Renal pelvis (tissue), 12 donors: ENCODE results near the gene KNSTRN. TPM values are rescaled to one million over a fixed set of nuclear protein-coding genes. Genes with fewer than 3 reads are reported as not detected.
A peak's percentile ranks its signal among the peaks of the same experiment; 100 is the strongest.

Experiments
- DNase-seq: peaks from one replicate; pipeline ENCODE4 v3.0.0-alpha.2; 2013
- long read RNA-seq, 16 experiments: transcript quantifications; one replicate each; lab custom pipeline, GENCODE V29; 2026
- polyA plus RNA-seq, 3 donors: library from polyadenylated mRNA; unstranded; fragments of 120-200 nt; gene quantifications; one replicate each; pipeline ENCODE4 v1.2.1, GENCODE V29; 2013; ENCODE audit not compliant: insufficient read length in 3 of 3

Gene KNSTRN, protein sequence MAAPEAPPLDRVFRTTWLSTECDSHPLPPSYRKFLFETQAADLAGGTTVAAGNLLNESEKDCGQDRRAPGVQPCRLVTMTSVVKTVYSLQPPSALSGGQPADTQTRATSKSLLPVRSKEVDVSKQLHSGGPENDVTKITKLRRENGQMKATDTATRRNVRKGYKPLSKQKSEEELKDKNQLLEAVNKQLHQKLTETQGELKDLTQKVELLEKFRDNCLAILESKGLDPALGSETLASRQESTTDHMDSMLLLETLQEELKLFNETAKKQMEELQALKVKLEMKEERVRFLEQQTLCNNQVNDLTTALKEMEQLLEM
- 10 to 100 TPM; 31.4 to 33.6 (median 32.2) TPM for polyA plus RNA-seq
- long read RNA-seq, donor 1, transcript KNSTRN-201 (9 exons, 1,714 nt) = major isoform, 13 of 13 reads
- long read RNA-seq, donor 1, partial matches to known transcripts = 0 of 13 reads
- long read RNA-seq, donor 1, other reads (novel, unspliced or antisense) = 0 of 13 reads
- long read RNA-seq, donor 2, transcript KNSTRN-201 (9 exons, 1,714 nt) = major isoform, 12 of 13 reads
- long read RNA-seq, donor 2, partial matches to known transcripts = 0 of 13 reads
- long read RNA-seq, donor 2, other reads (novel, unspliced or antisense) = 0 of 13 reads
- long read RNA-seq, donor 3, transcript KNSTRN-201 (9 exons, 1,714 nt) = major isoform, 16 of 16 reads
- long read RNA-seq, donor 3, partial matches to known transcripts = 0 of 16 reads
- long read RNA-seq, donor 3, other reads (novel, unspliced or antisense) = 0 of 16 reads
- long read RNA-seq, donor 4, transcript KNSTRN-201 (9 exons, 1,714 nt) = major isoform, 16 of 19 reads
- long read RNA-seq, donor 4, partial matches to known transcripts = 0 of 19 reads
- long read RNA-seq, donor 4, other reads (novel, unspliced or antisense) = 0 of 19 reads
- long read RNA-seq, donor 5, transcript KNSTRN-201 (9 exons, 1,714 nt) = major isoform, 6 of 6 reads
- long read RNA-seq, donor 5, partial matches to known transcripts = 0 of 6 reads
- long read RNA-seq, donor 5, other reads (novel, unspliced or antisense) = 0 of 6 reads
- long read RNA-seq, donor 6, transcript KNSTRN-201 (9 exons, 1,714 nt) = major isoform, 5 of 6 reads
- long read RNA-seq, donor 6, partial matches to known transcripts = 0 of 6 reads
- long read RNA-seq, donor 6, other reads (novel, unspliced or antisense) = 0 of 6 reads
- long read RNA-seq, donor 7, transcript KNSTRN-201 (9 exons, 1,714 nt) = major isoform, 5 of 6 reads
- long read RNA-seq, donor 7, partial matches to known transcripts = 0 of 6 reads
- long read RNA-seq, donor 7, other reads (novel, unspliced or antisense) = 0 of 6 reads
- long read RNA-seq, donor 8, partial matches to known transcripts = 0 of 2 reads
- long read RNA-seq, donor 8, other reads (novel, unspliced or antisense) = 0 of 2 reads
- long read RNA-seq, donor 9, transcript KNSTRN-201 (9 exons, 1,714 nt) = major isoform, 14 of 16 reads
- long read RNA-seq, donor 9, partial matches to known transcripts = 0 of 16 reads
- long read RNA-seq, donor 9, other reads (novel, unspliced or antisense) = 0 of 16 reads
- long read RNA-seq, donor 10, transcript KNSTRN-201 (9 exons, 1,714 nt) = major isoform, 5 of 6 reads
- long read RNA-seq, donor 10, partial matches to known transcripts = 0 of 6 reads
- long read RNA-seq, donor 10, other reads (novel, unspliced or antisense) = 0 of 6 reads
- long read RNA-seq, donor 11, transcript KNSTRN-201 (9 exons, 1,714 nt) = major isoform, 7 of 8 reads
- long read RNA-seq, donor 11, partial matches to known transcripts = 0 of 8 reads
- long read RNA-seq, donor 11, other reads (novel, unspliced or antisense) = 0 of 8 reads
- long read RNA-seq, donor 12, transcript KNSTRN-201 (9 exons, 1,714 nt) = major isoform, 13 of 25 reads
- long read RNA-seq, donor 12, partial matches to known transcripts = 7 of 25 reads
- long read RNA-seq, donor 12, other reads (novel, unspliced or antisense) = 0 of 25 reads
- long read RNA-seq, donor 13, partial matches to known transcripts = 6 of 10 reads
- long read RNA-seq, donor 13, other reads (novel, unspliced or antisense) = 0 of 10 reads
- long read RNA-seq, donor 14 = 0 reads
- long read RNA-seq, donor 15 = 0 reads
- long read RNA-seq, donor 16, transcript KNSTRN-201 (9 exons, 1,714 nt) = major isoform, 15 of 24 reads
- long read RNA-seq, donor 16, partial matches to known transcripts = 7 of 24 reads
- long read RNA-seq, donor 16, other reads (novel, unspliced or antisense) = 0 of 24 reads

DNA sequence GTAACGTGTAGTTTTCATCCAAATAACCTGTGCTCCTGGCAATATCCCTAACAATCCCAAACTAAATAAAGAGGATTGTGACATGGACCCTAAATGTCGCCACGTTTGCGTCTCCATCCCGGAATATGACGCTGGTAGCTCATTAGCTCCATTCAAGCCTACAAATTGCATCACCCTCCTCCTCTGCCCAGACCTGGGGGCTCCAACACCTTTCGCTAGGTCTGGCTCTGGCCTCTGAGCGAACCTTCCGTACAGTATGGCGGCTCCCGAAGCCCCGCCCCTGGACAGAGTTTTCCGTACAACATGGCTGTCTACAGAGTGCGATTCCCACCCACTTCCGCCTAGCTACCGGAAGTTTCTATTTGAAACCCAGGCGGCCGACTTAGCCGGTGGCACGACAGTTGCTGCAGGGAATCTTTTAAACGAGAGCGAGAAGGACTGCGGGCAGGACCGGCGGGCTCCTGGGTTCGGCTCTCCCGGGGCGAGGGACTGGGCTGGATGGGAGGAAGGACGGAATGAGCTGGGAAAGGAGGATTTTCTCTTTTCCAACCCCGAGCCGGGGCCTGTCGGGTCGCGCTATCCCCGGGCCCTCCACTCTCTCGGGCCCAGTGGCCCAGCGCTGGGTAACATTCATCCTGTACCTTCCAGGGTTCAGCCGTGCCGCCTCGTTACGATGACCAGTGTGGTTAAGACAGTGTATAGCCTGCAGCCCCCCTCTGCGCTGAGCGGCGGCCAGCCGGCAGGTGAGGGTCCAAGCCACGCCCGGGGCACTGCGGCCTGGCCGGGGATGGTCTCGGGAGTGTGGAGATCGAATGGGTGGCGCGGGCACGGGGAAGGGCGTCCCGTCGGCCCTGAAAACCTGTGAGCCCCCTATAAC, at the start of gene KNSTRN:
KNSTRN (plus strand) TSS at position 142 of the 877 bp plus-strand sequence; CDS start at position 257, 115 bp downstream.
- DNase-seq = peak; percentile 94

DNA sequence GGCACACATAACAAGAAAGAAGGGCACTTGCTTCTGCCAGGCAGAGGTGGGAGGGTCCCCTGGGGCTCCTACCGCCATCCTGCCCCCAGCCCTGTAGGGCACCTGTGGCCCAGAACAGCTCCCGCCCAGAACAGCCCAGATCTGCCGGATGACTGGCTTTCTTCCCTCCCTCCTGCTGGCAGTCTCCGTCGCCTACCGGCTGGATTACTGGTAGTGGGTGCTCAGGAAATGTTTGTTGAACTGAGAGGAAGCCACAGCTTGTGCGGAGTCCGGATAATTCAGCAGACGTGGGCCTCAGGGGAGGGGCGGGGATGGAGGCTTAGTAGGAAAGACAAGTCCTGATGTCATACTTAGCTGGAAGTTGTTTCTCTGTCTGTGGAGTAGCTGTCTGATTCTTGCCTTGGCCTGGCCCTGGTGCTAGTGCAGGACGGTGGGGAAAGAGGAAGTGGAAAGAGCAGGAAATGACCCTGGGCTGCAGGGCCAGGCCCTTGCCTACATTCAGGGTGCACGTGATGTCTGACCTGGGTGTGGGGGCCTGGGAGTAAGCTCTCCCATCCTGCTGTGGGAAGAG, 48.5 kb upstream of the KNSTRN start:
- no peak for DNase-seq

DNA sequence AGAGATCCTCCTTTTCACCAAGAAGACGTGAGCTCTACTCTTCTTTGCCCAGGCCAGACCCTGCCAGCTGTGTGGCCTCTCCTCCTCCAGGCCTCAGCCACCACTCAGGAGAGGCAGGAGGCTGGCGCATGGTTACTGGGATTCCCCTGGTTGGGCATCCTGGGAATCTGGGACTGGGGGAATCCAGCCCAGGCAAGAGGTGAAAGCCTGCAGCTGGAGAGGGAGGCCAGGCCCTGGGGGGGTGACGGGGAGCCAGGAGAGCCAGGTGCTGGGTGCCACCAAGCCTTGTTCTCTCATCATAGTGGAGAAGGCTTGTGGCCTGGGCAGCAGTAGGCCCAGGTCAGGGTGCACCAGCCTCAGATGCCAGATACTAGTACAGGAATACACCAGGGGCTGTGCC, 48.0 kb upstream of the KNSTRN start:
- DNase-seq = no peak

DNA sequence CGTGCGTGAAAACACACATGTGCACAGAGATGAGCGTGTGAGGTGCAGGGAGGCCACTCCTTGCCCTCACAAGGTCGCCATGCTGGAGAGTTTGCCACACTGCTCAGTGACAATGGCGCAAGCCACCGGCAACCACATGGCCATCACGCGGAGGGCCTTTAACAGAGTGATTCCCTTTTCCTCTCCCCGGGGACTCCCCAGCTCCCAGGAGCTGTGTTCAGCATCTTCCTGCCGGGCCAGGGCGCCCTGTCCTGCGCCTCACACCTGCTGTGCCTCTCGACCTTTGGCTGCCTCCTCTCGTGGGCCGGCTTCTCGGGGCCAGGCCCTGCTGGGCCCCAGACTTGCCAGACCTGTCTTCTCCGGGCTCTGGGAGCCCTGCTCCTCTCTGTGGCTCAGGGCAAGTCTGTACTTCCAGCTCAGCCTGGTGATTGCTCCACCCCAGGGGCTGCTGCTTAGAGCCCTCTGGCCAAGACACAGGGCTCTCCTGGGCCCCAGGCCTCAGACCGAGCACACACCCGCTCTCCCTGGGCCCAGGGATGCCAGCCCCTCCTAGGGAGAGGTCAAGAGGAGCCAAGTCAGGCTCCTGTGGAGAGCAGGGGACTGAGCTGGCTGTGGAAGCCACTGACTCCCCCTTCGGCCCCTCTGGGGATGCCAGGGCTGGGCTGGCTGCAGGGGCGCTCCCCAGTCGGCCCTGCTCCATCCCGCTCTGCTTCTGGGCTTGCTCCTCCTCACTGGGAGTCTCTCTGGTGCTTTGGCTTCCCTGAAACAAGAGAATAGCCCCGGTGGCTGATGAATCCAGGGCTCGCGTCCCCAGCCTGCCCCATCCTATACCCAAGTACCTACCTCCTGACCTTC, 47.4 kb upstream of the KNSTRN start:
- DNase-seq = no peak

DNA sequence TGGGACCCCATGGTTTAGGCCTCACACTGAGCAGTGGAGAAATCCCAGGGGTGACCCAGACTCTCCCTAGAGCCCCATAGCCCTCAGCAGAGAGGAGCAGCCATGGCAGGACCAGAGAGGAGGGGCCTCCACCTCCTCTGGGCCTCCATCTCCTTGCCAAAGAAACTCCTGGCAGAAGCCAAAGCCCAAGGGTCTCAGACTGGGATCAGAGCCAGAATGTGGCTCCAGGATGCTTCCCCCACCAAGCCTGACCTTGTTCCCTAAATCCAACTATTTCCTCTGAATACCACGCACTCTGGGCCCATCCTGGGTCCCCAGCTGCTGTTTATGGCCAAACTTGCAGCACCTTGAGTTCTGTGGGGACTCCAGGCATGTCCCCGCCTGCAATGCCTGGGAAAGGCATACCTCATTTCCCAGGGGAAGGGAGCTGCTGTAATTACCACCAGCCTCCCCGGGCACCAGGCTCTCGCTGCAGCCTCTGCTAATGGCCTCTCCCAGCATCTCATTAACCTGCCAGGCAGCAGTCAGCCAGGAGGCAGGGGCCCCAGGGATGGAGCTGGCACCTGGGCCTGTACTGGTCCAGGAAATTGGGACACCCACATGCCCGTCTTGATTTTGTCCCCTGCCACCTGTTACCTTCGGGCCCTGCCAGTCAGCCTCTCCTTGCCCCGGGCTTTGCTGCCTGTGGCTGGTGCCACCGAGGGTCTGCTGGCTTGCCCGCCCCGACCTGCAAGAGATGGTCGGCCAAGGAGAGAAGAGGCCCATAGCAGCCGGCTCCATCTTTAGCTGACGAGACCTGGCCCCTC, 46.4 kb upstream of the KNSTRN start:
- DNase-seq = no peak

DNA sequence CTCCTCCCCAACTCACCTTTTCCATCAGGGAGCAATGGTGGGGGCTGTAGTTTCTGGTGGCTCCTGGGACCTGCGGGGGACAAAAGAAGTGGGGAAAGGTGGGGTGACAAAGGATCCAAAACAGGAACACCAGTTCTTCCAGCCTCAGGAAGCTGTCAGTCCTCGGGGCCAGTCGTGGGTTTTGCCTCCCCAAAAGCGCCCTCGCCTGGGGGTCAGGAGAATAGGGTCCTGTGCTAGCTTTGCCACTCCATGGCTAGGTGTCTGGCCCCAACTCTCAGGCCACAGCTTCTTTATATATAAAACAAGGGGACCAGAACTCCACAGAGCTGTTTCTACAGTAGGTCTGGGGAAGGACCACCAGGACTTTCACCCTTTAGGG, 45.8 kb upstream of the KNSTRN start:
- DNase-seq = no peak

DNA sequence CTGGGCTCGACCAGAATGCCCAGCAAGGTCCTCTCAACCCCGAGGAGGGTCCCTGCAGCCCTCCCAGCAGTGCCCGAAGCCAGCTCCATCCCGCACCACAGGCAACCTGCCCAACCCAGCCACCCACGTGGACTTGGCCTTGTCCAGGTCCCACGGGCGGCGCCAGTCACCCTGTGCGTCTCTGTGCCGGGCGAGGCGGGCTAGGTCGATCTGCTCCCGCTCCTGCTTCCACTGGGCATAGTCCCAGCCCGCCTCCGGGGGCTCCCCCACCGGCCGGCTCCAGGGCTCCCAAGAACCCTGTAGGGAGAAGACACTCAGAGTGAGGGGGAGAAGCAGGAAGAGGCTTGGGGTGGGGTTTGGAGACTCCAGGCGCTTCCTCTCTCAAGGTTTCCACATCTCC, 44.9 kb upstream of the KNSTRN start:
- no peak for DNase-seq

DNA sequence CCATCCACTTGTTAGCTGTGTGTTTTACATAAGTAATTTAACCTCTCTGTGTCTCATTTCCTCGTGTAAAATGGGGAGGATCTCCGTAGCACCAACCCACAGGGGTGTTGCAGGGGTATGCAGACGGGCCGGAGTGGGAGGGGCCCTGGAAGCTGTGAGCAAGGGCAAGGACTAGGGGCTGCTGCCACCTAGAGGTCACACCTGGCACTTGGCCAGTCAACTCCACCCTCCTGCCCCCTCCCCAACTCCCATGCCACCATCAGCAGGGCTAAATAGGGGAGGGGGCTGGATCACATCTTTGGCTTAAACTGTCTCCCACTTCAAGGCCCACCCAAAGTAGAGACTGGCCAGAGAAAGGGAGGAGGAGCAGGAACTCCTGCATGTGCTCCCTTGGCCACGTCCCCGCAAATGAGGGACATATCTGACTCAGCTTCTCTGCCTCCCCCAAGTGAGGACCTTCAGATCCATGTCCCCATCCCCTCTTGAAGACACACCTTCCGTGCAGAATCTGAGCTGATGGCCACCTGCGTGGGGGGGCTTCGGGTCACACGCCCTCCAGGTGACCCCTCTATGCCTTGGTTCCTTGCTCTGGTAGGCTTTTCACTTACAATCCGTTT, 44.4 kb upstream of the KNSTRN start:
- DNase-seq = no peak

DNA sequence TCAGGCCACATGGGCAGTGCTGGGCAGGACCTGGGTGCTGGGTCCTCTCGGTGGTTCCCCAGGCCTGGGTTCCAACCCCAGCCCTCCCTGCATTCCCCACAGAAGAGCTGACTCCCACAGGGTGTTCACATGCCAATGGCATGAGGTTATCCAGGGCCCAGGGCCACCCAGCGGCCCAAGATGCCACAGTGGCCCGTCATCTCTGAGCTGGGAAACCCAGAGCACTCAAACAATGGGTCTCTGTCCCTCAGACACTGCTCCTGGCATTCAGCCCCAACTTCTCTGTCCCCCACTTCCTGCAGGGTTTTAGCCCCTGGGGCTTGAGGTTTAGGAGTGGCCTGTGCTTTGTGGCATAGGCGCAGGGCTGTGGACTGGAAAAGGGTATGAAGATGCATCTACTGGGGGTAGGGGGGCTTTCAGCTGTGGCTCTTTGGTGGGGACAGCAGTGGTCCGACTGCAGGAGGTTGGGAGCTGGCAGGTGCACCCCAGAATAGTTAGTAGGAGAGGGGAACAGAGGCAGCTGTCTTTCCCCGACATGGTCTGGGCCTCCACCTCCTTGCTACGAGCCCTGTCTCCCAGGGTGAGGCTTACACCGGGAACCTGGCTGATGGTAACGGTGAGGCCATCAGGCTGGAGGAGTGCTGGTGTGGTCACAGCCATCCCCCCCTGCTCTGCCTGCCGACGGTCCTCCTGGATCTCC, 43.5 kb upstream of the KNSTRN start:
- DNase-seq = no peak

DNA sequence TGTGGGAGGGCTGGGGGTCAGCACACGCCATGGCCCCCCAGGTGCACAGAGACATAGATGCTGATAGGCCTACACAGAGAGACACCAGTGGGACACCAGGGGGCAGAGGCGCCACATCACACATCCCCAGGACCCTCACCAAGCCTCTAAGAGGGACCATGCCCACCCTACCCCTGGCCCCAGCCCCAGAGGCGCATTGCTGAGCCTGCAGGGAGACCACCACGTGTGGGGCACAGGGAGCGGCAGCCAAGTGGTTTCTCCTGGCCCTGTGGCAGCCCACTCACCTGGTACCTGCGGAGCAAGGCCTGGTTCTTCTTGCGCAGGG, 42.9 kb upstream of the KNSTRN start:
- DNase-seq = no peak

DNA sequence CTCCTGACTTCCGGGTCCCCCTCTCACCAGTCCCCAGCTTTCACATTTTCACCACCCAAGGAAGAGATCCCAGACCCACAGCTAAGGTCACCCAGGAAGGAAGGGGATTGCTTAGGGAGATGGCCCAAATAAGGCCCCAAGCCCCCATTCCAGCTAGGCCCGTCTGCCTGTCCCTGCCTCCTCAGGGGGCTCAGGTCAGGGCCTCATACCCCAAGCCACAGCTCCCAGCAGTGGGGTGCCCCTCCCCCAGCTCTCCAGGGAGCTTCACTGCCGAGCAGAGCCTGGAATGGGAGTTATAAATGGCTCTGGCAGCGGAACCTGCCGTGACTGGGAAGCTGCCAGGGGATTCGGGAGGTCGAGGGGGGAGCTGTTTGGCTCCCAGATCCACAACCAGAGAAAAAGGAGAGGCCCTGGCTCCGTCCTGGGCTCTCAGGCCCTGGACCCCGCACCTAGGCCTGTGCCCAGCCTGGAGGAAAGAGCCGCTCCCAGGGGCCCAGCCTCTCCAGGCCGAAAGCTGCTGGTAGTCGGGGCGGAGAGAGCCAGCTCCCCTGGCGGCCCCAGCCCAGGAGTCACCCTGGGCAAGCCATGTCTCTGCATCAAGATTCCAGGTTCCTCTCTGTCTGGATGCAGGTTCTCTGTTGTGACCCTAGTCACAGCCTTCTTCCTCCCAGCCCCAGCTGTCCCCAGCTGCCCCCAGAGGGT, 42.3 kb upstream of the KNSTRN start:
- no peak for DNase-seq

DNA sequence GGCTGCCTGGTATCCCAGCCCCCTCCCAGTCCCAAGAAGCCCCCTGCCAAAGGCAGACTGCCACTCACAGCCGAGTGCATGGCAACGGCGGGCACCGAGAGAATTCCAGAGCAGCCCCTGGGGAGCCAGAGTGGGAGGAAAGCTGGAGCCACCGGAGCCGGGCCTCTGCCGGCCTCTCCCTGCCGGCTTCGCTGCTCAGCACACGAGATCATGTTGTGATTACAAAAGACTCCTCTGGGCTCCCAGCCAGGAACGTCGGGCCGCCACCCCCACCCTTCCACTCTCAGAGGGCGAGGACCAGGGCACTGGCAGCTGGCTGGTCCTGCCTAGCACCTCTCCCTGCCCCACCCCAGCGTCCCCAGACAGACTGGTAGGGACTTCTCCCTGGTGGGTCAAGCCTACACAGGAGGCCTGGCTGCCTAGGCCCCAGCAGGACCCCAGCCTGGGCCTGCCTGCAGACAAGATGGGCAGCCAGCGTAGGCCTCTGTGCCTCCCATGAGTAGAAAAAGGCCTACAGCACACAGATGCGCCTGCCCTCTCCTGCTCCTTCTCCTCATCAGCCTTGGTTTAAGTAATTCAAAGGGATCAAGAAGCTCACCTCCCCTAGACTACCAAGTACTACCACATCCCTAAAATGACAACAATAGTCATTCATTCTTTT, 41.7 kb upstream of the KNSTRN start, which contains the start of gene CCDC9B:
CCDC9B (minus strand) TSS at position 200 of the 661 bp plus-strand sequence; CDS start at position 80, 120 bp downstream.
- peak; percentile 74 for DNase-seq

DNA sequence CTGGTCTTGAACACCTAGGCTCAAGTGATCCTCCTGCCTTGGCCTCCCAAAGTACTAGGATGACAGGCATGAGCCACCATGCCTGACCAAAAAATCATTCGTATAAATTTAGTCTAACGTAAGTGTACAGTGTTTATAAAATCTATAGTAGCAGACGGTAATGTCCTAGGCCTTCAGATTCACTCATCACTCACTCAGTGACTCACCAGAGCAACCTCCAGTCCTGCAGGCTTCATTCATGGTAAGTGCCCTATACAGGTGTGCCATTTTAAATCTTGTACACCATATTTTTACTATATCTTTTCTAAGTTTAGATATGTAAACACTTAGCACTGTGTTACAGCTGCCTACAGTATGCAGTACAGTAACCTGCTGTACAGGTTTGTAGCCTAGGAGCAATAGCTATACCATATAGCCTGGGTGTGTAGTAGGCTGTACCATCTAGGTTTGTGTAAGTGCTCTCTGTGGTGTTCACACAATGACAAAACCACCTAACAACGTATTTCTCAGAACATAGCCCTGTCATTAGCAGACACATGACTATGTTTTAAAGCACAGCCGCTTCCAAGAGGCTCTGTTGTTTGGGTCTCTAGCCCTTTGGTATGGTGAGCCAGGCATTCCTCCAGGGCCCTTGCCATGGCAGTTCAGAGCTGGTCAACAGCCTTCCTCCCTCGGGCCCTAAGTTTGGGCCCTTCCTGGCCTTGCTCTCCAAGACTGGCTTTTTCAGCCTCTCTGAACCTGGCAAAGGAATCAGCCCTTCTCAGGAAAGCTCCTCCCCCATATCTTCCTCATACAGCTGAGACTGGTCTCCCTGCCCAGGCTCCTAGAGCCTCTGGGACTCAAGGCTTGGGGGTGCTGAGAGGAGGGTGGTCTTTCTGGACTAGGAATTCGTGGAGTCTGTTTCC, 39.9 kb upstream of the KNSTRN start:
- no peak for DNase-seq
